ENCODE data around the gene REEP2.

DNA sequence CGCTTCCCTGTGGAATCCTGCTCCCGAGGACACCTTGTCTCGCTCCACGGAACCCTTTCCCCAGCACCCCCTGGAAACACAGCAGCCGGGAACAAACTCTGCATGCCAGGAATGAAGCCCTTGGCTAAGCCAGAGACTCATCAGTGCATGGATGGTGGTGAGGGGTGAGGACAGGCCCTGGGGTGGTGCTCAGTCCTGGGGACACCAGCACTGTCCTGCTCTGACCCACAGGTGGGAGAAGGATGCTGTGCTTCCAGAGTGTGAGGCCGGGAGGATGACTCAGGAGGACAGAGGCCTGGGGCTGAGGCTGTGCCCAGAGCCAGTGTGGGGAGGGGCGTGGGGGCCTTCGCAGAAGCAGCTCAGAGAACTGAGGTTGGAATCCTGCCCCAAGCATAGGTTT lies 15.3 kb downstream of the REEP2 start:
- TF ChIP-seq, protein P1, sequence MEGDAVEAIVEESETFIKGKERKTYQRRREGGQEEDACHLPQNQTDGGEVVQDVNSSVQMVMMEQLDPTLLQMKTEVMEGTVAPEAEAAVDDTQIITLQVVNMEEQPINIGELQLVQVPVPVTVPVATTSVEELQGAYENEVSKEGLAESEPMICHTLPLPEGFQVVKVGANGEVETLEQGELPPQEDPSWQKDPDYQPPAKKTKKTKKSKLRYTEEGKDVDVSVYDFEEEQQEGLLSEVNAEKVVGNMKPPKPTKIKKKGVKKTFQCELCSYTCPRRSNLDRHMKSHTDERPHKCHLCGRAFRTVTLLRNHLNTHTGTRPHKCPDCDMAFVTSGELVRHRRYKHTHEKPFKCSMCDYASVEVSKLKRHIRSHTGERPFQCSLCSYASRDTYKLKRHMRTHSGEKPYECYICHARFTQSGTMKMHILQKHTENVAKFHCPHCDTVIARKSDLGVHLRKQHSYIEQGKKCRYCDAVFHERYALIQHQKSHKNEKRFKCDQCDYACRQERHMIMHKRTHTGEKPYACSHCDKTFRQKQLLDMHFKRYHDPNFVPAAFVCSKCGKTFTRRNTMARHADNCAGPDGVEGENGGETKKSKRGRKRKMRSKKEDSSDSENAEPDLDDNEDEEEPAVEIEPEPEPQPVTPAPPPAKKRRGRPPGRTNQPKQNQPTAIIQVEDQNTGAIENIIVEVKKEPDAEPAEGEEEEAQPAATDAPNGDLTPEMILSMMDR (conservative IDR thresholded peaks at IDR 0.05), result no peak
- no peak for TF ChIP-seq ZFX (IDR thresholded peaks at IDR 0.05)
